Smooth muscle cell (in vitro differentiated cells): Measurements from ENCODE around the gene SLC16A8. TPM values are rescaled to one million over a fixed set of nuclear protein-coding genes. Genes with fewer than 3 reads are reported as not detected.

Experiments used
- DNase-seq: peaks from one replicate; lab custom pipeline; 2025; ENCODE audit not compliant: unreplicated experiment; lab: John Stamatoyannopoulos, UW
- H2AFZ ChIP-seq: fragments of 200-600 bp; sonication (generic); 2 replicates; pipeline ENCODE4 v1.6.0; 2016; ENCODE audit warnings: antibody characterized with exemption, low read depth, mild to moderate bottlenecking
- H3F3A ChIP-seq: fragments of 200-600 bp; sonication (generic); 2 replicates; pipeline ENCODE4 v1.6.0; 2017; ENCODE audit warnings: antibody characterized with exemption, low read depth
- H3K27ac ChIP-seq: fragments of 200-600 bp; sonication (generic); 2 replicates; pipeline ENCODE4 v1.5.1; 2016; ENCODE audit warnings: low read depth, mild to moderate bottlenecking
- H3K27me3 ChIP-seq: fragments of 200-600 bp; sonication (generic); 2 replicates; pipeline ENCODE4 v1.6.1; 2016; ENCODE audit warnings: low read depth, mild to moderate bottlenecking
- H3K36me3 ChIP-seq: fragments of 200-600 bp; sonication (generic); 2 replicates; pipeline ENCODE4 v1.5.1; 2016; ENCODE audit warnings: low read depth
- H3K4me1 ChIP-seq: fragments of 200-600 bp; sonication (generic); 2 replicates; pipeline ENCODE4 v1.5.1; 2016; ENCODE audit warnings: low read depth
- H3K4me2 ChIP-seq: fragments of 200-600 bp; sonication (generic); 2 replicates; pipeline ENCODE4 v1.6.0; 2016; ENCODE audit warnings: mild to moderate bottlenecking
- H3K4me3 ChIP-seq: fragments of 200-600 bp; sonication (generic); 2 replicates; pipeline ENCODE4 v1.5.1; 2016; ENCODE audit warnings: mild to moderate bottlenecking
- H3K79me2 ChIP-seq: fragments of 200-600 bp; sonication (generic); 2 replicates; pipeline ENCODE4 v1.6.0; 2016; ENCODE audit warnings: low read depth, mild to moderate bottlenecking
- H3K9ac ChIP-seq: fragments of 200-600 bp; sonication (generic); 2 replicates; pipeline ENCODE4 v1.6.0; 2016; ENCODE audit warnings: low read depth
- H3K9me3 ChIP-seq: fragments of 200-600 bp; sonication (generic); replicated peaks from 2 replicates; pipeline ENCODE4 v1.5.1; 2016; ENCODE audit warnings: low read depth
- H4K20me1 ChIP-seq: fragments of 200-600 bp; sonication (generic); 2 replicates; pipeline ENCODE4 v1.6.0; 2016; ENCODE audit warnings: low read depth
- CTCF ChIP-seq: fragments of 200-600 bp; sonication (generic); IDR thresholded peaks from 2 replicates; pipeline ENCODE4 v1.5.1; 2017; ENCODE audit warnings: borderline replicate concordance, mild to moderate bottlenecking, antibody characterized with exemption; ENCODE audit not compliant: insufficient read depth, poor library complexity, severe bottlenecking
- WGBS: methylation state at CpG from one replicate; pipeline ENCODE4 v1.1.7; 2016; ENCODE audit warnings: low lambda C conversion rate; 5-methylcytosine and 5-hydroxymethylcytosine counted together
- polyA plus RNA-seq: library from polyadenylated mRNA; unstranded; fragments of >200 nt; fragmentation: Nextera tagmentation; extraction: Ambion mirVana; gene quantifications from 2 replicates; pipeline ENCODE4 v1.2.1, GENCODE V29; 2016
- total RNA-seq: library from RNA; depleted of rRNA; stranded (reverse); fragments of >200 nt; gene quantifications from 2 replicates; pipeline ENCODE4 v1.2.3, GENCODE V29; 2014

The SLC16A8 gene
- total and polyA plus RNA-seq, 2 experiments from 2014 or later, result 0.93 TPM; not detected in 1

GRCh38 chr22:38110008-38110862 lies 26.3 kb upstream of the SLC16A8 start, which contains the start of gene BAIAP2L2:
TSS of gene BAIAP2L2 (minus strand) at chr22:38110684. CDS start at chr22:38110525, 159 bp downstream.
- TF ChIP-seq CTCF, result no peak
- Histone ChIP-seq H3K9ac (no peak within 1 kb of the TSS), H3K4me1 (no peaks in the 10 kb centered on the region), H4K20me1 (no peaks in the 10 kb centered on the region), H3K27me3 (no peaks in the 10 kb centered on the region), H3K27ac (no peak within 1 kb of the TSS), H3K79me2 (no peaks in the 10 kb centered on the region), H2AFZ (no peak within 1 kb of the TSS), H3K4me2 (no peak within 1 kb of the TSS), H3K4me3 (no peak within 1 kb of the TSS), H3K36me3 (no peaks in the 10 kb centered on the region), H3F3A (no peaks in the 10 kb centered on the region), H3K9me3 (no peaks in the 10 kb centered on the region)
- no peak for DNase-seq
- WGBS, result 87% methylated on average over 18 of the region's 19 CpGs

- Histone ChIP-seq H4K20me1 (no peaks in the 10 kb centered on the region), H3K27me3 (no peaks in the 10 kb centered on the region), H3K9ac (no peak overlapping the region), H3F3A (no peaks in the 10 kb centered on the region), H2AFZ (no peak overlapping the region), H3K4me2 (no peak overlapping the region), H3K79me2 (no peaks in the 10 kb centered on the region), H3K9me3 (no peaks in the 10 kb centered on the region), H3K36me3 (no peaks in the 10 kb centered on the region), H3K27ac (no peak overlapping the region), H3K4me1 (no peaks in the 10 kb centered on the region), H3K4me3 (no peak overlapping the region)
- no peak for DNase-seq
- TF ChIP-seq CTCF, result no peak
- 91% methylated on average over 22 of the region's 22 CpGs for WGBS
Measured at GRCh38 chr22:38109371-38110001, 25.5 kb upstream of the SLC16A8 start.

GRCh38 chr22:38108561-38109319 lies 24.8 kb upstream of the SLC16A8 start:
- no peaks in the 10 kb centered on the region for H4K20me1 ChIP-seq
- no peak overlapping the region for H3K4me3 ChIP-seq
- no peak overlapping the region for H3K4me2 ChIP-seq
- H3K79me2 ChIP-seq, result no peaks in the 10 kb centered on the region
- H3K9ac ChIP-seq, result no peak overlapping the region
- 95% methylated on average over 13 of the region's 15 CpGs for WGBS
- no peak for TF ChIP-seq CTCF
- DNase-seq, result no peak
- H3K27ac ChIP-seq, result no peak overlapping the region
- H3F3A ChIP-seq, result no peaks in the 10 kb centered on the region
- no peaks in the 10 kb centered on the region for H3K36me3 ChIP-seq
- H3K27me3 ChIP-seq, result no peaks in the 10 kb centered on the region
- H3K4me1 ChIP-seq, result no peaks in the 10 kb centered on the region
- H2AFZ ChIP-seq, result no peak overlapping the region
- H3K9me3 ChIP-seq, result no peaks in the 10 kb centered on the region
